ENCODE measurements around the gene IZUMO1.

DNA sequence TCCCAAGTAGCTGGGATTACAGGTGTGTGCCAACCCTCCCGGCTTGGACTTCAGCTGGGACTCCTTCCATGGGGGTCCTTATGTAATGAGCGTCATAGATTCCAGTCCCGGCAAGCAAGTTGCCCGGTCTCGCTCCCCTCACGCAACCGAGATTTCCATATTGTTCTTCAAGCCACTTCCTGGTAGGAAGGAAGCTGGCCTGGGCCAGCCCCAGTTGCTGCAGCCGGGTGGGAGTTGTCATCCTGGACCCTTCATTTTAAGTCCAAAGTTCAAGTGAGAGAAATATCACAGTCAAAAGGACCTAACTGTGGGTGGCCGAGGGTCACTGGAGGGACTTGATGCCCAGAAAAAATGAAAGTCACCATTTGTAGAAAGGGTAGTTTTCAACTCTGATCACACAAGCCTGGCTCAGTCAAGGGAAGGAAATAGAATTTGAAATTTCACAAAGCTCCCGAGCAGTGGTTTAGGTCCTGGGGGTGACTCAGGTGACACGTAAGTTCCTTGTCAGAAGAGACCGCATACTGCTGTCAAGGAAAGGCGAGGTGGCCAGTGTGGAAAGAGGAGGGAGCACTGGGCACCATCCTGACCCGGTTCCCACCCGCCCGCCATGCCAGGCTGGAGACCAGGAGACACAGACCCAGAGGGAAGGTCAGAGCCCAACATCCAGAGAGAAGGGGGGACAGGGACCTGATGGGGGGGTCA lies 13.9 kb upstream of the IZUMO1 start:
- TF ChIP-seq, protein P1, sequence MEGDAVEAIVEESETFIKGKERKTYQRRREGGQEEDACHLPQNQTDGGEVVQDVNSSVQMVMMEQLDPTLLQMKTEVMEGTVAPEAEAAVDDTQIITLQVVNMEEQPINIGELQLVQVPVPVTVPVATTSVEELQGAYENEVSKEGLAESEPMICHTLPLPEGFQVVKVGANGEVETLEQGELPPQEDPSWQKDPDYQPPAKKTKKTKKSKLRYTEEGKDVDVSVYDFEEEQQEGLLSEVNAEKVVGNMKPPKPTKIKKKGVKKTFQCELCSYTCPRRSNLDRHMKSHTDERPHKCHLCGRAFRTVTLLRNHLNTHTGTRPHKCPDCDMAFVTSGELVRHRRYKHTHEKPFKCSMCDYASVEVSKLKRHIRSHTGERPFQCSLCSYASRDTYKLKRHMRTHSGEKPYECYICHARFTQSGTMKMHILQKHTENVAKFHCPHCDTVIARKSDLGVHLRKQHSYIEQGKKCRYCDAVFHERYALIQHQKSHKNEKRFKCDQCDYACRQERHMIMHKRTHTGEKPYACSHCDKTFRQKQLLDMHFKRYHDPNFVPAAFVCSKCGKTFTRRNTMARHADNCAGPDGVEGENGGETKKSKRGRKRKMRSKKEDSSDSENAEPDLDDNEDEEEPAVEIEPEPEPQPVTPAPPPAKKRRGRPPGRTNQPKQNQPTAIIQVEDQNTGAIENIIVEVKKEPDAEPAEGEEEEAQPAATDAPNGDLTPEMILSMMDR (IDR thresholded peaks at IDR 0.05) = no peak
- no peak for TF ChIP-seq EZH2 (IDR thresholded peaks at IDR 0.05)

Measured in neural progenitor cell (in vitro differentiated cells).